HG03457 (cell line): ENCODE measurements around the gene CXCL6.

Experiments used
- ATAC-seq: cut with Tn5 transposase; IDR thresholded peaks from one replicate; pipeline ENCODE4 v1.9.1; 2021; ENCODE audit warnings: moderate number of reproducible peaks; ENCODE audit not compliant: unreplicated experiment

Gene CXCL6

GRCh38 chr4:73836373-73837279, at the start of gene CXCL6:
Gene CXCL6 (plus strand): TSS chr4:73836678. CDS start chr4:73836751, 73 bp downstream.
- no peak for ATAC-seq

- ATAC-seq: no peak
Measured at GRCh38 chr4:73788411-73788810, 48.1 kb upstream of the CXCL6 start.

- no peak for ATAC-seq
Measured at GRCh38 chr4:73798842-73799241, 37.6 kb upstream of the CXCL6 start.

GRCh38 chr4:73800206-73800605, 36.3 kb upstream of the CXCL6 start:
- no peak for ATAC-seq

GRCh38 chr4:73801692-73802091, 34.8 kb upstream of the CXCL6 start:
- ATAC-seq: no peak

GRCh38 chr4:73803213-73803612, 33.3 kb upstream of the CXCL6 start:
- ATAC-seq: no peak

- no peak for ATAC-seq
Measured at GRCh38 chr4:73810191-73810590, 26.3 kb upstream of the CXCL6 start.

GRCh38 chr4:73811841-73812240, 24.6 kb upstream of the CXCL6 start:
- ATAC-seq: no peak

GRCh38 chr4:73814679-73815078, 21.8 kb upstream of the CXCL6 start:
- ATAC-seq: no peak

GRCh38 chr4:73815145-73815544, 21.3 kb upstream of the CXCL6 start:
- no peak for ATAC-seq

- no peak for ATAC-seq
Measured at GRCh38 chr4:73816814-73817213, 19.7 kb upstream of the CXCL6 start.

GRCh38 chr4:73817341-73817740, 19.1 kb upstream of the CXCL6 start:
- no peak for ATAC-seq

- ATAC-seq: no peak
Measured at GRCh38 chr4:73821325-73821724, 15.2 kb upstream of the CXCL6 start.

- ATAC-seq: no peak
Measured at GRCh38 chr4:73822389-73822788, 14.1 kb upstream of the CXCL6 start.

GRCh38 chr4:73822812-73823504, 13.5 kb upstream of the CXCL6 start:
- ATAC-seq: no peak

GRCh38 chr4:73823760-73824159, 12.7 kb upstream of the CXCL6 start:
- no peak for ATAC-seq

- ATAC-seq: no peak
Measured at GRCh38 chr4:73828956-73829355, 7.5 kb upstream of the CXCL6 start.

- ATAC-seq: no peak
Measured at GRCh38 chr4:73831569-73831968, 4.9 kb upstream of the CXCL6 start.

GRCh38 chr4:73832651-73833237, 3.7 kb upstream of the CXCL6 start:
- no peak for ATAC-seq

GRCh38 chr4:73839071-73839470, 2.6 kb downstream of the CXCL6 start:
- ATAC-seq: no peak

GRCh38 chr4:73839715-73840114, 3.2 kb downstream of the CXCL6 start:
- no peak for ATAC-seq
